Measurements from ENCODE around the gene PNPLA5. TPM values are rescaled to one million over a fixed set of nuclear protein-coding genes. Genes with fewer than 3 reads are reported as not detected.

PNPLA5 gene
- total RNA-seq, 2 experiments from 2014 or later = 0.15 TPM; not detected in 1

DNA sequence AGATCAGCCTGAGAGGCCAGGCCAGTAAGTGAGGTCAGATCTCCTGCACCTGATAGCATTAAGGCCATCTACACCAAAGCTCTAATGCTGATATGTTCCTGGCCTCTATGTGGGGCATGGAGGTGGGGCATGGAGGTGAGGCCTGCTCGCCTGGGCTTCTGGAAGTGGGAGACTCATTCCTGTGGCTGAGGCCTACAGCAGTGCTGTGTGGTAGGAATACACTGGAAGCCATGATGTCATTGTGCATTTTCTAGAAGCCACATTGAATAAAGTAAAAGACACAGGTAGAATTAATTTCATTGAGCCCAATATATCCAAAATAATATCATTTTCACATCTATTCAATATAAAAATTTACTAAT, 34.5 kb upstream of the PNPLA5 start:
- no peaks in the 10 kb centered on the region for H3K36me3 ChIP-seq (ENCODE audit: insufficient read depth, low read length)
- no peak for DNase-seq (ENCODE audit: low spot score)
- no peaks in the 10 kb centered on the region for H3K9me2 ChIP-seq (ENCODE audit: insufficient read depth, low read length)
- ChIA-PET CTCF (ENCODE audit: unreplicated experiment) (no interaction called here), POLR2A (no interaction called here)
- BruUV-seq (replicated peaks) = no TSS peak
- H3K9me3 ChIP-seq (ENCODE audit: low read length) = no peaks in the 10 kb centered on the region
- H3K4me1 ChIP-seq (ENCODE audit: insufficient read depth, low read length, poor library complexity, severe bottlenecking) = no peaks in the 10 kb centered on the region
- no peaks in the 10 kb centered on the region for H3K79me2 ChIP-seq (ENCODE audit: insufficient read depth, low read depth, low read length)
- no peak overlapping the region for H3K4me2 ChIP-seq (ENCODE audit: low read length)
- TF ChIP-seq, protein P1, sequence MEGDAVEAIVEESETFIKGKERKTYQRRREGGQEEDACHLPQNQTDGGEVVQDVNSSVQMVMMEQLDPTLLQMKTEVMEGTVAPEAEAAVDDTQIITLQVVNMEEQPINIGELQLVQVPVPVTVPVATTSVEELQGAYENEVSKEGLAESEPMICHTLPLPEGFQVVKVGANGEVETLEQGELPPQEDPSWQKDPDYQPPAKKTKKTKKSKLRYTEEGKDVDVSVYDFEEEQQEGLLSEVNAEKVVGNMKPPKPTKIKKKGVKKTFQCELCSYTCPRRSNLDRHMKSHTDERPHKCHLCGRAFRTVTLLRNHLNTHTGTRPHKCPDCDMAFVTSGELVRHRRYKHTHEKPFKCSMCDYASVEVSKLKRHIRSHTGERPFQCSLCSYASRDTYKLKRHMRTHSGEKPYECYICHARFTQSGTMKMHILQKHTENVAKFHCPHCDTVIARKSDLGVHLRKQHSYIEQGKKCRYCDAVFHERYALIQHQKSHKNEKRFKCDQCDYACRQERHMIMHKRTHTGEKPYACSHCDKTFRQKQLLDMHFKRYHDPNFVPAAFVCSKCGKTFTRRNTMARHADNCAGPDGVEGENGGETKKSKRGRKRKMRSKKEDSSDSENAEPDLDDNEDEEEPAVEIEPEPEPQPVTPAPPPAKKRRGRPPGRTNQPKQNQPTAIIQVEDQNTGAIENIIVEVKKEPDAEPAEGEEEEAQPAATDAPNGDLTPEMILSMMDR (conservative IDR thresholded peaks at IDR 0.05; ENCODE audit: low read length) = no peak
- TF ChIP-seq EZH2phosphoT487 (IDR thresholded peaks at IDR 0.05; ENCODE audit: borderline replicate concordance, low read depth, low read length) = no peak
- H3K27ac ChIP-seq (ENCODE audit: low read depth, low read length, poor library complexity, severe bottlenecking) = no peak overlapping the region
- H4K20me1 ChIP-seq (ENCODE audit: insufficient read depth, low read length) = no peaks in the 10 kb centered on the region
- no peak overlapping the region for H2AFZ ChIP-seq (ENCODE audit: low read length)
- H3K4me3 ChIP-seq (ENCODE audit: low read depth, low read length, poor library complexity, severe bottlenecking) = no peak overlapping the region
- intact Hi-C loops (cut with micrococcal nuclease; ENCODE audit: unreplicated experiment) = no loop called here

GRCh38 chr22:43925433-43926348, 33.9 kb upstream of the PNPLA5 start:
- no peaks in the 10 kb centered on the region for H3K9me3 ChIP-seq (ENCODE audit: low read length)
- H3K4me1 ChIP-seq (ENCODE audit: insufficient read depth, low read length, poor library complexity, severe bottlenecking) = no peaks in the 10 kb centered on the region
- no peak overlapping the region for H2AFZ ChIP-seq (ENCODE audit: low read length)
- no peaks in the 10 kb centered on the region for H4K20me1 ChIP-seq (ENCODE audit: insufficient read depth, low read length)
- CTCF ChIA-PET (ENCODE audit: unreplicated experiment) = no interaction called here
- H3K79me2 ChIP-seq (ENCODE audit: insufficient read depth, low read depth, low read length) = no peaks in the 10 kb centered on the region
- H3K4me2 ChIP-seq (ENCODE audit: low read length) = no peak overlapping the region
- TF ChIP-seq, protein P1 (conservative IDR thresholded peaks at IDR 0.05; ENCODE audit: low read length) = no peak
- no peak for TF ChIP-seq EZH2phosphoT487 (IDR thresholded peaks at IDR 0.05; ENCODE audit: borderline replicate concordance, low read depth, low read length)
- DNase-seq (ENCODE audit: low spot score) = no peak
- H3K27ac ChIP-seq (ENCODE audit: low read depth, low read length, poor library complexity, severe bottlenecking) = no peak overlapping the region
- POLR2A ChIA-PET = no interaction called here
- H3K4me3 ChIP-seq (ENCODE audit: low read depth, low read length, poor library complexity, severe bottlenecking) = no peak overlapping the region
- no peaks in the 10 kb centered on the region for H3K9me2 ChIP-seq (ENCODE audit: insufficient read depth, low read length)
- intact Hi-C loops (cut with micrococcal nuclease; ENCODE audit: unreplicated experiment) = no loop called here
- H3K36me3 ChIP-seq (ENCODE audit: insufficient read depth, low read length) = no peaks in the 10 kb centered on the region
- no TSS peak for BruUV-seq (replicated peaks)

DNA sequence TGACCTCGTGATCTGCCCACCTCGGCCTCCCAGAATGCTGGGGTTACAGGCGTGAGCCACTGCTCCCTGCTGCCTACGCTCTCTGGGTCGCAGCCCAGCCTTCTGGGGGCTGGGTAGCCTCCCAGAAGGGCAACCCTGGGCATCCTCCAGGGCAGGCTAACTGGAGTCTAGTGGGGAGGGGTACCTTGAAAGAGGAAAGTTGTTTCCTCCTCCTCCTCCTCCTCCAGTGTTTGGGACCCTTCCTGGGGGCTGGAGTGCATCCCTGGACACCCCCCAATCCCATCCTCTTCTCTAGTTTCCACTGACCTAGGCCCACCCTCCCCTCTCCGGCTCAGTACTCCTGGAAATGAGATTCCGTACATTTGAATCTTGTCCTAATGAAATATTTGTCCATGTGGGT, 33.1 kb upstream of the PNPLA5 start:
- no peaks in the 10 kb centered on the region for H3K9me2 ChIP-seq (ENCODE audit: insufficient read depth, low read length)
- H3K27ac ChIP-seq (ENCODE audit: low read depth, low read length, poor library complexity, severe bottlenecking) = no peak overlapping the region
- TF ChIP-seq, protein P1 (conservative IDR thresholded peaks at IDR 0.05; ENCODE audit: low read length) = no peak
- TF ChIP-seq EZH2phosphoT487 (IDR thresholded peaks at IDR 0.05; ENCODE audit: borderline replicate concordance, low read depth, low read length) = no peak
- no peaks in the 10 kb centered on the region for H3K4me1 ChIP-seq (ENCODE audit: insufficient read depth, low read length, poor library complexity, severe bottlenecking)
- H2AFZ ChIP-seq (ENCODE audit: low read length) = no peak overlapping the region
- intact Hi-C loops (cut with micrococcal nuclease; ENCODE audit: unreplicated experiment) = no loop called here
- no peaks in the 10 kb centered on the region for H3K79me2 ChIP-seq (ENCODE audit: insufficient read depth, low read depth, low read length)
- no peaks in the 10 kb centered on the region for H4K20me1 ChIP-seq (ENCODE audit: insufficient read depth, low read length)
- no peaks in the 10 kb centered on the region for H3K36me3 ChIP-seq (ENCODE audit: insufficient read depth, low read length)
- no peak overlapping the region for H3K4me2 ChIP-seq (ENCODE audit: low read length)
- no peak for DNase-seq (ENCODE audit: low spot score)
- no peaks in the 10 kb centered on the region for H3K9me3 ChIP-seq (ENCODE audit: low read length)
- ChIA-PET POLR2A (no interaction called here), CTCF (ENCODE audit: unreplicated experiment) (no interaction called here)
- no TSS peak for BruUV-seq (replicated peaks)
- no peak overlapping the region for H3K4me3 ChIP-seq (ENCODE audit: low read depth, low read length, poor library complexity, severe bottlenecking)

Measured in OCI-LY7 (cell line).